ENCODE results near the gene VSIG1.

The VSIG1 gene

DNA sequence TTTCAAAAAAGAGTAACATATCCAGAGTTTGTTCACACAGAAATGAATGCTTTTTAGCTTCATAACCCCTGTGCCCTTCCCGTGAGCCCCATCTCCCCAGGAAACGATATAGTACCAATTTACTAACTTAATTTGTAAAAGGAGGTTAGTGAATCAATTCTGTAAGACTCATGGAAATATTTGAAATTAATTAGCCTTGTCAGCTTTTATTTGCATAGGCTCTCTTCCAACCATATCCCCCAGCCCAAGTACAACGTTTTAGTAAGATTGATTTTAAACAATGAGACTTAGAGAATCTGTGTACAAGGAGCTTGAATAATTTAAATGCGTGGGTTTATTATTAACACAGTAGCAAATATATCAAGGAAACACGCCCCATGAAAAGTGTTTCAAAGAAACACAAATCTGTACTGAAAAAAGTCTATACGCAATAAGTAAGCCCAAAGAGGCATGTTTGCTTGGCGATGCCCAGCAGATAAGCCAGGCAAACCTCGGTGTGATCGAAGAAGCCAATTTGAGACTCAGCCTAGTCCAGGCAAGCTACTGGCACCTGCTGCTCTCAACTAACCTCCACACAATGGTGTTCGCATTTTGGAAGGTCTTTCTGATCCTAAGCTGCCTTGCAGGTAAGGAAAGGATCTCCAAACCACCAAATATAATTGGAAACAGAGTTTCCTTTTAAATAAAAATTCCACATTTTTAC is at the start of gene VSIG1:
TSS of gene VSIG1 (plus strand) at position 512 of the 703 bp plus-strand sequence. CDS start at position 578, 66 bp downstream.
- no peak for DNase-seq

DNA sequence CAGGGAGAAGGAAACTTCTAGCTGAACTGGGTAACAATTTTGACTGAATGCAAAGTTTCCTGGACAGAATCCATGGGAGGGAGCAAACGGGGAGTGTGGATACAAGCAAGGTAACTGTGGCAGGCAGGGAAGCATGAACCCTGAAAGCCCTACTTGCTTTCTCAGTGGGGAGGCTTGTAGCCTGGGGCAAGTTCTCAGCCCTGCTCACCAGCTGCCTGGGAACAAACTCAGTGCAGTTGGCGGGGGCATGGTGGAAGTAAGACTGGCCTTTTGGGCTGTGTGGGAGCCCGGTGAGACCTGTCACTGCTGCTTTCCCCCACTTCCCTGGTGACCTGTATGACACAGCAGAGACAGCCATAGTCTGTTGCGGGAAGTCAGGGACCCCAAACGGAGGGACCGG is 48.7 kb upstream of the VSIG1 start:
- no peak for DNase-seq

DNA sequence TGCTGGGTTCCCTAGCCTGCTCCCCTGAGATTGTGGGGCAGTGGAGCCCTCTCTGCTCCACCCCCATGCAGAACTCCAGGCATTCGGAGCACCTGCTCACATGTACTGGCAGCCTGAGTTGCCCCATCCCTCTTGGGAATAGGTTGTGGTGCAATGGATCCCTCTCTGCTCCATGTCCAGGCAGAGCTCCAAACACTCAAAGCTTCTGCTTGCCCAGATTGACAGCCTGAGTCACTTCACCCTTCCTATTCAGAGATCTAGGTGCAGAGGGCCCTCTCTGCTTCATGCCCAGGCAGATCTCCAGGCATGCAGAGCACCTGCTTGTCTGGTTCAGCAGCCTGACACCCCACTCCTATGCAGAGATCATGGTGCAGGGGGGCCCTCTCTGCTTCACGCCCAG is 44.1 kb upstream of the VSIG1 start:
- no peak for DNase-seq

DNA sequence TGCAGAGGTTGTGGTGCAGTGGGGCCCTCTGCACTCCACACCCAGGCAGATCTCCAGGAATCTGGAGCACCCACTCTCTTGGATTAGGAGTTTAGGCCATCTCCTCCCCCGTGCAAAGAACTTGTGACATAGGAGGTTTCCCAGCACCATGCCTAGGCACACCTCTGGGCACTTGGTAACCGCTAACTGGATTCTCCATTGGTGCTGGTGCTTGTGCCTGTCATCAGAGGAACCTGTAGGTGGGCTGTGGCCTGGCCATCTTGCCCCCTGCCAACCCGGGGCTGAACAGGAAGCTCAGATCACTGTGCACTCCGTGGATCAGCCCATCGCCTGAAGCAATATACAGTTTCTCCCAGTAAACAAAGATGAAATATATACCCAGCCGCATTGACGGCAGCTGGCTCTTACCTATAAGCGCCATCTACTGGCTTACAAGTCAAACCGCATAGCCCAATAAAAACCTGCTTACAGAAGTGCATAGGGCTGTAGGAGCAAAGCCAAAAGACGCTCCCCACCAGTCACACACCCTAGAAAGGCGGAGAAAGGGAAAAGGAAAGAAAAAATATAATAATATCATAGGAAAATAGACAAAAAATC is 43.5 kb upstream of the VSIG1 start:
- DNase-seq, result no peak

DNA sequence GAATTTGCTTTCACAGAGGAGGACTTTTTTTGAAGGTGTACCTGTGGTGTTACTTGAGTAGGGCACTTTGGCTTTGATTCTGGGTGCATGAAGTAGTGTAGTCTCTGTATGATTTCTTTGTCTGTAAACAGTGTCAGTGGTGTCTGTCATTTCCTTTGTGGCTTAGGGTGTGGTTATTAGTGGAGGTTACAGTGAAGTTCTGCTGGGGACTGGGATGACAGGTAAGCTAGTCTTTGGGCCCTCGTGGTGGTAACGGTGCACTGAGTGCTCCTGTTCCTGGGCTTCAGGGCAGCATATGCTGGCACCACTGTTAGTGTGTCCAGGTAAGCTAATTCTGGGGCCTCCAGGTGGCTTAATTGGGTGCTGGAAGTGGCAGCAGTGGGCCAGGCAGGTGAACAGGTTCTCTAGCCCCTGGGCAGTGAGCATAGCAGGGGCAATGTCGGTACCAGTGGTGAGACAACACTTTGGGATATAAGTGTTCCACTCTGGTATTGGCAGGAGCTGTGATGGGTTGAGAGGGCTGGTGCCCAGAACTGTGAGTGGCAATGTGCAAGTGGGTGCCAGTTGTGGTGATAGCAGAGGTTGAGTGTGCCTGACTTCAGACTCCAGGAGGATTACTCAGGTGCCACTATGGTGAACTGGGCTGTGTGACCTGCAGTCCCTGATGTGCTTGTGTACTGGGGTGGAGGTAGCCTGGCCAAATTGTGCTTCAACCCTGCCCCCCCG is 26.0 kb upstream of the VSIG1 start:
- no peak for DNase-seq

DNA sequence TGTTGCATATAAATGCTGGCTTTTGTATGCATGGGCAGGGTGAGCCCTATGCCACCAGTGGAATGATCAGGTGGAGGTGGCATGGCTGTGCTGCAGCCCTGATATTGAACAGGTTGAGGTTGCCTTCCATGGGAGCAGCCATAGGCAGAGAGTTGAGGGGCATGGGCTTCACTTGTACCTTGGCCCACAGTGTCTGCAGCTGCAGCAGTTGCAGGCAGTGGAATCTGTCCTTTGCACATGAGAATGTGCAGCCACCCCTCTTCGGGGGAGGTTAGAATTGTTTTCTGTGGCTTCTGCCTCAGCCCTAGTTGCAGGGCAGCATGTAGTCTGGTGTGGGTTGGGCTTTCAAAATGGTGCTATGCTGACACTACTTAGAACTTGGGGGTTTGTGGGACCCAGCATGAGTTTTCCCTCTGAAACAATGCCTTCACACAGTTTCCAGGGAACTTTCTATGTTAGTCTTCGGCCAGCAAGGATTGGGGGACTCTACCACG is 25.4 kb upstream of the VSIG1 start:
- DNase-seq, result no peak

DNA sequence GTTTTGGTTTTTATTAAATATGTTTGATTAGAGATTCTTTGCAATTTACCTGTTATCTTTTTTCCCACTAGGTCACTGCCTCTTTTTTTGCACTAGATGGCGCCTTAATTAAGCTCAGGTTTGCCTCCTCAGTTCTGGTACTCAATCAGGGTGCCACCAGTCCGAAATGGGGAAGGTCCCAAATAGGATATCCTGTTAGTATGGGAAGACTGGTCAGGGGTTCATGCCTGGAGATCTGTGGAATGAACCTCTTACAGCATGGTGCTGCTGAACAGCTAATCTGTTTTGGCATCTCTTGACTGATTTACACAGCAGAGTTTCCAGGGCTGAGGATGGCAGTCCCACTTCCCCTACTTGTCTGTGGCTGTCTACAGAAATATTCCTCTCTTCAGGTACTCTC is 24.2 kb upstream of the VSIG1 start:
- DNase-seq, result no peak

DNA sequence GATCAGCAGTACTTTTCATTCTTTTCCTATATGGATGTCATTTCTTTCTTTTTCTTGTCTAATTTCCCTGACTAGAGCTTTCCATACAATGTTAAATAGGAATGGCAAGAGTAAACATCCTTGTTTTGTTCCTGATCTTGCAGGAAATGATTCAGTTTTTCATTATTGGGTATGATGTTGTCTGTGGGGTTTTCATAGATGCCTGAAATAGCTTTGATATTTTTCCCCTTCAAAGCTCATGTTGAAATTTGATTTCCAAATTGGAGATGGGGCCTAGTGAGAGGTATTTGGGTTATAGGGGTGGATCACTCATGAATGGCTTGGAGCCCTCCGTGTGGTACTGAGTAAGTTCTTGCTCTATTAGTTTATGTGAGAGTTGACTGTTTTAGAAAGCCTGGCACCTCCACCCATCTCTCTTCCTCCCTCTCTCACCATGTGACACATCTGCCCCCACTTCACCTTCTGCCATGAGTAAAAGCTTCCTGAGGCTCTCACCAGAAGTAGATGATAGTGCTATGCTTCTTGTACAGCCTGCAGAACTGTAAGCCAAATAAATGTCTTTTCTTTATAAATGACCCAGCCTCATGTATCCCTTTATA is 22.3 kb upstream of the VSIG1 start:
- DNase-seq, result no peak

DNA sequence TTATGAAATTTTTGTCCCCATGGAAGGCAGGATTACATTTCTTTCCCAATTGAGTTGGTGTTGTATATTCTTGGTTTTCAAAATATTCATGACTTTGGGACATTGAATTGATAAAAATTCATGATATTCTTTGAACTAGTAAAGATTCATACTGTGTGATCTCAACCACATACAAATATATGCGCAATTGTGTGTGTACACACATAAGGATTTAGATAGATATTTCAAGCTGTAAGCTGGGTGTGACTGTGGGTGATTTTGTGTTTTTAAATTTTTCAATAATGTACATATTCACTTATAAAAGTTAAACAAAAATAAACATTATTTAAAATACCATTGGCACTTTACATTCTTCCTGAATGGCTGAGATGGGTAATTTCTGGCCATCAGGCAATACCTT is 19.5 kb upstream of the VSIG1 start:
- no peak for DNase-seq

DNA sequence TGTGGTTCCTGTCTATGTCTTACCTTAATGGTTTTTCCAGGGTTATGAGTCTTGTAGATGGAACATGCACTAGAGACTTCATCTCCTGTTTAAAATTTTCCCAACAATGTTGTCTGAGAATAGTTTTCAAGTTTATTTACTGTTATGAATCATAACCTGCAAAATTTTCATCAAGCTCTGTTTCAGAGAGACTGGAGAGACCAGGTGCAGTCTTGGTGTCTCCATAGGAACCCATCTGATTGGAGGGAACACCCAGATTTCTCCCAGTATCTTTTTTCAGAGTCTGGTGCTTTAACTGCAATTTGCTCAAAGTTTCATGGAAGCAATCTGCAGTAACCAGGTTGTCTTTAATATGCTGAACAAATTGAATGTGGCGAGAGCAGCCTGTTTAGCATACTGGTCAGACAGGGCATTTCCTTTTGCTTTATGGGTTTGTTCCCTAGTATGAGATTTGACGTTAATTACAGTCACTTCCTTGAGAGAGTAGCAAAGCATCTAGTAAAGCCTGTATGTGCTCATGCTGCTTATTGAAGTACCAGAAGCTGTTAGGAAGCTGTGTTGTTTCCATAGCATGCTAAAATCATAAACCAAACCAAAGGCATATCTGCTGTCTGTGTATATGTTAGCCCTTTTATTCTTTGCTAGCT is 18.8 kb upstream of the VSIG1 start:
- DNase-seq, result no peak

DNA sequence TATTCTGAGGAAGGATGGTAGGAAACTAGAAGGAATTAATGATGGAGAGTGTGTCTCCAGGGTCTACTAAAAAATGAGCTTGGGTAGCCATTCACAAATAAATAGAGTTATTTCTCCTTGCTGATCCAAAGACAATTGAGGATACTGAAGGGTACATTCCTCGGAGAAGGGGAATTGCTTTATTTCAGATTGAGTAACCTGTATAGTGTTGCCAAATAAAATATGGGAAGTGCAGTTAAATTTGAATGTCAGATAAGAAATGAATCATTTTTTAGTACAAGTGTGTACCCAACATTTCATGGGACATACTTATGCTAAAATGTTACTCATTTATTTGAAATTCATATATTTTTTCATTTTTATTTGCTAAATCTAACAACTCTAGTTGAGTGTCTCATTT is 16.0 kb upstream of the VSIG1 start:
- no peak for DNase-seq

DNA sequence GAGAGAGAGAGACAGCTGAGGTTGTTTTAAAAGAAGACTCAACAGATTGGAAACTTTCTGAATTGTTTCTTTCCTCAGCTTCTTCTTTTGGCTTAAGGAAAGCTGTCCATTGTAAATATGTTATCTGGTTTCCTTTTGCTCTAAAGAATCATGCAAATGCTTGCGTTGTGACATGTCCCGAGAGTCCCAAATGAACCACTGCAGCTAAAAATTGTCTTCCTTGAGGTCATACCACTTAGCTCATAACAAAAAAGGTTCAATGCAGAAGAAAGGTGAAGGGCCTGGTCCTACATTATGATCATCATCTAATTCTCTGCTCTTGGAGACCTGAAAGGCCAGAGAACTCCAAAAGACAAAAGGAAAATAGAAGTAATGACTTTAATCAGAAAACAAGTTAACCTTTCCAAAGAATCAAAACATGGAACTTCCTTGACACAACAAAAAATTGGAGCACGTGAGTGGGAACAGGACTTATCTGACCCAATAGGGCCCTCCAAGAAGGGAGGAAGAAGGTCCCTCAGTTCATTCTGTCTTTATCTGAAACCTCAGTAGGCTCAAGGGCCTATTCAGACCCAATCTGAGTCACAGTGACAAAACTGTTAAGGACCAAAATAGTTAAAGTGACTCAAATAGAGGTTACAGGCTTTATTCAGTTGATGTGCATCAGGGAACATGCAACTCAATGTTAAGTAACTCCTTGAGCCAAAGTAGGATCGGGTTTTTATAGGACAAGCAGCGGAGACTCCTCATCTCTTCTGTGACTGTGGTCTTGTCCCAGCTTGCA is 14.7 kb upstream of the VSIG1 start:
- no peak for DNase-seq

DNA sequence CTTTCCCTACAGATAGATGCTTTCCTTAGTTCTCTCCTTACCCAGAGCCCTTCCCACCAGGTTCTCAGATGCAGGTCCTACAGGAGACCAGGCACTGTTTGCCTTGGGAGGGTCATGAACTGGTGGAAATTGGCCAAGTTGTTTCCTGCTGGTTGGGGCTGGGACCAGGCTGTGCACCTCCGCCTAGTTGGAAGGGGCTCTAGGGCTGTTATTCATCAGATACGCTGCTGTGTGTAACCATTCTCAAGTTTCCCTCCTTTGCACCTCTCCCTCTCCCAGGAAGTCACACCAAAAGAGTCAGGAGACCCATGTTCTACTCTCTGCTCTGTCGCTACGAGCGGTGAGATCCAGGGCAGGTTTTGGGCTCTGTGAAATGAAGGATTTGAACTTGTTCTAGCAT is 11.9 kb upstream of the VSIG1 start:
- DNase-seq, result no peak

DNA sequence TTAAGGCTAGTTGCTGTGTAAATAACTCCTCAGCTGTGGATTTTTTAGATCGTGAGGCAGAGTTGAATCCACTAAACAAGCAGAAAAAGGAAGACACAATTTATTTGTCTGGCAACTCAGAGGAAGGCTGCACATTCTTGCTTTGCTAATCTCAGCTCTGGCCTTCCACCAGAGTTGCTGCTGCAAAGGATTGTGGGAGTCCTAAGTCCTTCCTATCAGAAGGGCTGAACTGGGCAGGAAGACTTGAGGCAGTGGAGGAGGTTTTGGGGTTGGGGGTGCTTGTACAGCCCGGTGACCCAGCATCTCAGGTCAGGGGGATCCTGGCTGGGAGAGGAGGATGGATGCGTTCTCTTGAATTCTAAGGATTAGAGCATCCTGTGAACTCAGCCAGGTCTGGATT is 11.0 kb upstream of the VSIG1 start:
- DNase-seq, result no peak

DNA sequence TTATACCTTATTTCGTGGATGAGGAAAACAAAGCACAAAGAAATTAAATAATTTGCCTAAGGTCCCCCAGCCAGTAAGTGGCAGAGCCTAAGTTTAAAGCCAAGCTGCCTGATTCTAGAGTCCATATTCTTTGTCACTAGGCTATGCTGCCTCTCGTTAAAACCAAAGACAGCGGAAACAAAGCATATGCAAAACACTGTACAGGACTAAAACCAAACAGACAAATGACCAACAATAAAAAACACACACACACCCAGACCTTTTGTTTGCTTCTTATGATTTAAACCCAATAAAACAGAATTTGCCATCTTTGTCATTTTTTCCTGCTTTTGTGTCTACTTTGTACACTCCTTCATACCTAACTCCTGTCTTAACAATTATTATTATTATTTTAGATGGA is 10.1 kb upstream of the VSIG1 start:
- DNase-seq, result no peak

DNA sequence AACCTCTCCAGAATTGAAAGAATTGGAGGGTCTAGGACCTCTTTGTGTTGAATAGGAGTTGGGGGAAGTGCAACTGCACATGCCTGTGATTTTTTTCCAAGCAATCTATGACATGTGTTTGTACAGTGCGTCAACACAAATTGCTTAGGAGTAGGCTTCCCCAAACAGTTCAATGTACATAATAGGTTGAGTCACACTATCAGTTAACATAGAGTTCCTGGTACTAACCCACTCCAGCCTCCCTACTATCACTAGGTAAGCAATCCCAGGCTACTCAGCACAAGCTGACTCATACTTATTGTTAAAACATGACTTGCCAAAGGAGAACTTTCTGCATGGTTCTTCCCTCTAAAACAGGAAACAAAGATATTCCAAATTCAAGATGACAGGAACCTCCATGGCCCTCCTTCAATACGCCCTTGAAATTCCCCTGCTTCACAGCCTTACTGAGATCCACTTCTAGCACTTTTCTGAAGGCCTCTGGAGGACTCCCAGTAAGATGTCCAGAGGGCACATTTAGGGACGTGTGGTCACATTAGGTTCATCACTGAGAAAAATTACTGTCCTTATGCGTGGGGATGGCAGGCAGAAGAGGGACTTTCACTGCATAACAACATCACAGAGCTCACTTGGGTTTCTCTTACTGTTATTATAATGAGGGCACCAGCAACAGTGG is 8.4 kb upstream of the VSIG1 start:
- DNase-seq, result no peak

DNA sequence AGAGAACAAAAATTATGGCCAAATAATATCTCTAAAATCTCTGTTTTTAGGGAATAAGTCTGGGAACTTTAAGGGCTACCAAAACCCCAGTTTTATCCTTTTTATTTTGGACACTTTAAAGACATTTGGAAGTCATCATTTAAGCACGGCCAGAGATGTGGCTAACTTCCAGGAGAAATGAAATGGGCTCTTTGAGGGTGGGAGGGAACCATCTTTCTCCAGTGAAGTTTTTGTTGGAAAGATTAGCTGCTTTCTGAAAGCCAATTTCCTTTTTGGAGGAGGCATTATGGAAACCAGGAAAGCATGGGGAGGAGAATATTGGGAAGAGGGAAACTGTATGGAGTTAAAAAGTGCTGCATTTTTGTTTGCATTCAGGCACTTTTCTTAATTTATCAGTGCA is 4.8 kb downstream of the VSIG1 start:
- DNase-seq, result no peak

DNA sequence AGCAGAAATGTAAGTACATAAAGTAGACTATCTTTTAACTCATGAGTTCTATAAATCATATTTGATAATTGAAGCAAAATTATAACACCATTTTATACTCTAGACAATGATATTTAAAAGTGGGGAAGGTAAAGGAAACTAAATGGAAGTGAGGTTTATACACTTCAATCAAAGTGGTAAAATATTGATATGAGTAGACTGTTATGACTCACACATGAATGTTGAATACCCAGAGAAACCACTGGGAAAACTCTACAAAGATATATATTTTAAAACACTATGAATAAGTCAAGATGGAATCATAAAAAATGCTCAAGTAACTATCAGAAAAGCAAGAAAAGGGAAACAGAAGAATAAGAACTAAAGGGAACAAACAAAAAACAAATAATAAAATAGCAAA is 8.4 kb downstream of the VSIG1 start:
- no peak for DNase-seq

DNA sequence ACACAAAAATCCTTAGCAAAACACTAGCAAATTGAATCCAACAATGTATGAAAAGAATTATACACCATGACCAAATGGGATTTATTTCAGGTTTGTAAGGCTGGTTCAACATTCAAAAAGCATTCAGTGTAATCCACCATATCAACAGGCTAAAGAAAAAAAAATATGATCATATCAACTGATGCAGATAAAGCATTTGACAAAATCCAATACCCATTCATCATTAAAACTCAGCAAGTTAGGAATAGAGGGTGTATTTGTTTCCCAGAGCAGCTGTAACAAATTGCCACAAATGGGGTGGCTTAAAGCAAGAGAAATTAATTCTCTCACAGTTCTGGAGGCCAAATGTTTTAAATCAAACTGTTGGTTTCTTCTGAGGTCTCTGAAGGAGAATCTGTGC is 10.7 kb downstream of the VSIG1 start:
- no peak for DNase-seq

DNA sequence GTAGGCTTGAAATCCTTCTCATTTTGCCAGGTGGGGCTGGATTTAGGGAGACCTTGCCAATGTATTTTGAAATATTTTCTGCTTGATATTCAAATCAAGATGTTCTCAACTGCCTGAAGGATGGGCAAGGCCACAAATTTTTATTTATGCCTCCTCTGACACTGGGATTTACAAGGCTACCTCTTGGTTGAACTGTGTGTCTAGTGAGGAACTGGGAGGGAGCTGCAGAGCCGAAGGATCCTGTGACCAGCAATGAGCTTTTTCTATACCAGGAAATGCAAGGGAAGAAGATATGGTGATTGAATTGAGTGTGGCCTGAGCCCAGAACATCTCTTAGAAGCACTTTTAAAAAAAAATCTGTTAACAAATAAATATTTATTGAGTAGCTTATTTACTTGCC is 14.9 kb downstream of the VSIG1 start:
- DNase-seq, result no peak

DNA sequence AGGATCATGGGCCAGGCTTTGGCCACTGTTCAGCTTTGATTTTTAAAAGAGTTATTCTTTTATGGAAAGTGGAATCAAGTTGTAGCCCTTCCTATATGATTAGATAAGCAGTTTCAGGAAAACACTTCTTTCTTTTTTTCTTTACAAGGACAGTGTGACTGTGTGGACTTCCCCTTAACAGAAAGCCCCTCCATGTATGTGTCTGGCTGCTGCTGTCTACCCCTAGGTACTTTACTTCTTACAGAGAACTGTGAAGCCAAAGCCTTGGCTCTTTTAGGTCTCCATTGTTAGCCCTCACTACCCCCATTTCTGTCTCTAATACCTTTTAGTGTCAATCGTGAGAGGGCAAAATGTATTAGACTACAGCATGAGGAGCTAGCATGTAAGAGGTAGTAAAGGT is 19.1 kb downstream of the VSIG1 start:
- no peak for DNase-seq

DNA sequence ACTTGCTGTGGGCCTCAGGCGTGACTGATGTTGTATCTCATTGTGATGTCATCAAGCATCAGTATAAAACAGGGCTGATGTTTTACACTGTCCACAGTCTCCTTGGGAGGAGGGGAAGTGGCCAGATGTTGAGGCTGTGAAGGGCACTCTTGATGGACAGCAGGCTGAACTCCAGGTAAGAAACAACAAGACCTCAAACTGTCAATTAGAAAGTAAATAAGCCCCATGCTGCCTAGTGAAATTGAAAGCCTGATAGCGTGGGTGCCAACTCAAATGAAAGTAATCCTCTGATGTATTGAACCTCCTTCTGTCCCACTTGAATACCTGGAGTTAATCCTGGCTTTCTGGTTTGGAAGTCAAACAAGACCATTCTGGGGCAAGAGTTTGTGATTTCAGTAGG is 19.7 kb downstream of the VSIG1 start:
- DNase-seq, result no peak

Measured in activated T-cell treated with anti-CD3 and anti-CD28 coated beads for 4 hours (primary cell).